Endodermal cell (in vitro differentiated cells): Measurements from ENCODE around the gene CSNK1E. TPM values are rescaled to one million over a fixed set of nuclear protein-coding genes. Genes with fewer than 3 reads are reported as not detected.
A peak's percentile ranks its signal among the peaks of the same experiment; 100 is the strongest.

Experiments
- DNase-seq: peaks from one replicate; pipeline ENCODE4 v3.0.0-alpha.2; 2017
- H3K27ac ChIP-seq: 2 replicates; pipeline ENCODE4 v1.5.1; 2013; ENCODE audit warnings: mild to moderate bottlenecking, low read depth, low read length, moderate library complexity
- H3K27me3 ChIP-seq: 2 replicates; pipeline ENCODE4 v1.6.1; 2013; ENCODE audit warnings: mild to moderate bottlenecking, low read length, moderate library complexity; ENCODE audit not compliant: insufficient read depth, control insufficient read depth, poor library complexity, severe bottlenecking
- H3K36me3 ChIP-seq: 2 replicates; pipeline ENCODE4 v1.7.0; 2013; ENCODE audit warnings: mild to moderate bottlenecking, low read length, moderate library complexity; ENCODE audit not compliant: control insufficient read depth, insufficient read depth
- H3K4me1 ChIP-seq: one replicate; pipeline ENCODE4 v1.7.0; 2013; ENCODE audit warnings: low read length; ENCODE audit not compliant: control insufficient read depth, insufficient read depth
- H3K4me3 ChIP-seq: 2 replicates; pipeline ENCODE4 v1.5.1; 2013; ENCODE audit warnings: mild to moderate bottlenecking, low read length, moderate library complexity
- H3K9ac ChIP-seq: 2 replicates; pipeline ENCODE4 v1.6.1; 2013; ENCODE audit warnings: mild to moderate bottlenecking, low read length, moderate library complexity; ENCODE audit not compliant: poor library complexity, severe bottlenecking; ENCODE audit errors: extremely low read depth
- H3K9me3 ChIP-seq: 2 replicates; pipeline ENCODE4 v1.6.1; 2013; ENCODE audit warnings: mild to moderate bottlenecking, low read length, moderate library complexity; ENCODE audit not compliant: control insufficient read depth
- H3K27ac Mint-ChIP-seq: 2 replicates; pipeline ENCODE4 v1.8.0; 2020; ENCODE audit warnings: mixed read lengths
- H3K27me3 Mint-ChIP-seq: 2 replicates; pipeline ENCODE4 v1.8.0; 2021; ENCODE audit warnings: mild to moderate bottlenecking, mixed read lengths; ENCODE audit not compliant: insufficient read depth
- H3K36me3 Mint-ChIP-seq: 2 replicates; pipeline ENCODE4 v1.8.0; 2020; ENCODE audit warnings: low read depth, mixed read lengths
- H3K4me1 Mint-ChIP-seq: 2 replicates; pipeline ENCODE4 v1.8.0; 2020; ENCODE audit warnings: mixed read lengths
- H3K4me3 Mint-ChIP-seq: 2 replicates; pipeline ENCODE4 v1.8.0; 2020; ENCODE audit warnings: mild to moderate bottlenecking, moderate library complexity, mixed read lengths
- H3K9me3 Mint-ChIP-seq: 2 replicates; pipeline ENCODE4 v1.8.0; 2020; ENCODE audit warnings: mild to moderate bottlenecking, mixed read lengths
- WGBS, 2 experiments: methylation state at CpG; one replicate each; pipeline versions ENCODE4 v1.1.5 to v1.1.7; 2013; ENCODE audit warnings: missing lambda C conversion rate in 2 of 2, mixed read lengths in 1 of 2; ENCODE audit not compliant: insufficient coverage in 1 of 2, insufficient read length in 1 of 2; 5-methylcytosine and 5-hydroxymethylcytosine counted together
- total RNA-seq, 2 donors: library from RNA; stranded (reverse); fragmentation: NEBNext Ultra II Directional in 1 of 2; extraction: Animal tissue kit (Norgen Biotek cat#: 25700) in 1 of 2; gene quantifications; 2 replicates in 1 of 2; 3 replicates in 1 of 2; pipeline ENCODE4 v1.2.1, GENCODE V29; 2021
- TF ChIP-seq, protein P1 (sequence below): fragments of 200-600 bp; sonication (generic); conservative IDR thresholded peaks from 2 replicates; pipeline ENCODE4 v1.5.0; 2021; ENCODE audit warnings: antibody characterized with exemption, mild to moderate bottlenecking

CSNK1E gene
- total RNA-seq, 2 donors from 2014 or later, result 224 to 229 TPM

GRCh38 chr22:38249301-38249700 is 67.9 kb downstream of the CSNK1E start:
- TF ChIP-seq, protein P1, sequence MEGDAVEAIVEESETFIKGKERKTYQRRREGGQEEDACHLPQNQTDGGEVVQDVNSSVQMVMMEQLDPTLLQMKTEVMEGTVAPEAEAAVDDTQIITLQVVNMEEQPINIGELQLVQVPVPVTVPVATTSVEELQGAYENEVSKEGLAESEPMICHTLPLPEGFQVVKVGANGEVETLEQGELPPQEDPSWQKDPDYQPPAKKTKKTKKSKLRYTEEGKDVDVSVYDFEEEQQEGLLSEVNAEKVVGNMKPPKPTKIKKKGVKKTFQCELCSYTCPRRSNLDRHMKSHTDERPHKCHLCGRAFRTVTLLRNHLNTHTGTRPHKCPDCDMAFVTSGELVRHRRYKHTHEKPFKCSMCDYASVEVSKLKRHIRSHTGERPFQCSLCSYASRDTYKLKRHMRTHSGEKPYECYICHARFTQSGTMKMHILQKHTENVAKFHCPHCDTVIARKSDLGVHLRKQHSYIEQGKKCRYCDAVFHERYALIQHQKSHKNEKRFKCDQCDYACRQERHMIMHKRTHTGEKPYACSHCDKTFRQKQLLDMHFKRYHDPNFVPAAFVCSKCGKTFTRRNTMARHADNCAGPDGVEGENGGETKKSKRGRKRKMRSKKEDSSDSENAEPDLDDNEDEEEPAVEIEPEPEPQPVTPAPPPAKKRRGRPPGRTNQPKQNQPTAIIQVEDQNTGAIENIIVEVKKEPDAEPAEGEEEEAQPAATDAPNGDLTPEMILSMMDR, result no peak
- Mint-ChIP-seq H3K9me3 (peaks cover 2% of the 10 kb centered on the region), H3K4me3 (no peak overlapping the region), H3K36me3 (peaks cover 40% of the 10 kb centered on the region), H3K27me3 (no peaks in the 10 kb centered on the region), H3K27ac (no peak overlapping the region), H3K4me1 (no peaks in the 10 kb centered on the region)
- Histone ChIP-seq H3K36me3 (peaks cover 13% of the 10 kb centered on the region), H3K27ac (no peak overlapping the region), H3K9me3 (no peaks in the 10 kb centered on the region), H3K9ac (no peak overlapping the region), H3K27me3 (no peaks in the 10 kb centered on the region), H3K4me1 (no peaks in the 10 kb centered on the region), H3K4me3 (no peak overlapping the region)
- DNase-seq, result no peak
- 91 to 100% methylated on average over 2 to 3 of the region's 3 CpGs for WGBS, 2 experiments

- peaks cover 2% of the 10 kb centered on the region for H3K9me3 Mint-ChIP-seq
- DNase-seq, result no peak
Observed at GRCh38 chr22:38248280-38248679, 69.0 kb downstream of the CSNK1E start.

DNA sequence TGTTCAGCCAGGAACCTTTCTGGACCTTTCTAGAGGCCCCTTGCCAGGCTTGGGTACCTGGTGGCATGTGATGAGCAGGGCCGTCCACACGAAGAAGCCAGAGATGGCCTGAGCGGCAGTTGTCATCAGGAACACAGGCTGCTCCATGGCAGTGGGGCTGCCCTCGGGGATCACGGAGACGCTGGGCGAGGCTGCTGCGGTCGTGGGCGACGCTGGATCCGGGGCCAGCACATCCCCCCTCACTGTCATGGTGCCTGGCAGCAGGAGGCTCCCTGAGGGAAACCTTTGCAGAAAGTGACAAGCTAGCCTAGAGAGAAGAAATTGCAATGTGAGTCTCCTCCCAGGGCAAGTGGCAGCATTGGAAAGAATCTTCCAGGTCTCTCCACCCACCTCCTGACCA is 69.5 kb downstream of the CSNK1E start:
- H3K4me3 ChIP-seq, result no peak overlapping the region
- TF ChIP-seq, protein P1, result no peak
- H3K9ac ChIP-seq, result no peak overlapping the region
- WGBS, 2 experiments, result 92 to 98% methylated on average over 8 to 12 of the region's 12 CpGs
- Mint-ChIP-seq H3K27ac (no peak overlapping the region), H3K36me3 (peaks cover 49% of the 10 kb centered on the region), H3K4me1 (no peaks in the 10 kb centered on the region), H3K4me3 (no peak overlapping the region), H3K27me3 (no peaks in the 10 kb centered on the region), H3K9me3 (peaks cover 2% of the 10 kb centered on the region)
- H3K36me3 ChIP-seq, result peaks cover 13% of the 10 kb centered on the region
- H3K27ac ChIP-seq, result no peak overlapping the region
- H3K27me3 ChIP-seq, result no peaks in the 10 kb centered on the region
- no peaks in the 10 kb centered on the region for H3K9me3 ChIP-seq
- no peak for DNase-seq
- H3K4me1 ChIP-seq, result no peaks in the 10 kb centered on the region

More at GRCh38 chr22:38248280-38248679, 69.0 kb downstream of the CSNK1E start:
- TF ChIP-seq, protein P1, result no peak
- Mint-ChIP-seq H3K27me3 (no peaks in the 10 kb centered on the region), H3K36me3 (peaks cover 47% of the 10 kb centered on the region), H3K4me1 (no peaks in the 10 kb centered on the region), H3K4me3 (no peak overlapping the region), H3K27ac (peak overlapping the region; percentile 66)
- Histone ChIP-seq H3K9me3 (no peaks in the 10 kb centered on the region), H3K27ac (no peak overlapping the region), H3K27me3 (no peaks in the 10 kb centered on the region), H3K36me3 (peaks cover 13% of the 10 kb centered on the region), H3K4me1 (no peaks in the 10 kb centered on the region), H3K4me3 (no peak overlapping the region), H3K9ac (no peak overlapping the region)
- 94 to 100% methylated on average over 3 to 6 of the region's 6 CpGs for WGBS, 2 experiments
